Stimulated activated CD8-positive, alpha-beta memory T cell treated with anti-CD3 and anti-CD28 coated beads, Interleukin-7, amount 100 ng/mL, for 1 hour (primary cell): Measurements from ENCODE around the gene APOL2.
"Not testable (repeated sequence)": the region's sequence is repeated elsewhere in the genome, so short reads cannot be mapped to it uniquely, and the experiment has no call there.

Source experiments
- DNase-seq, 2 donors: peaks; one replicate each; pipeline ENCODE4 v3.0.0-alpha.2; 2020; ENCODE audit warnings: low read depth in 2 of 2

APOL2 gene

GRCh38 chr22:36197514-36198146, 41.7 kb downstream of the APOL2 start:
- DNase-seq, result no peak

- no peak for DNase-seq
Measured at GRCh38 chr22:36197065-36197440, 42.3 kb downstream of the APOL2 start.

- DNase-seq, result no peak
Measured at GRCh38 chr22:36196254-36197064, 42.9 kb downstream of the APOL2 start.

- no peak for DNase-seq
Measured at GRCh38 chr22:36194971-36195370, 44.4 kb downstream of the APOL2 start.

- DNase-seq, result no peak
Measured at GRCh38 chr22:36194385-36194784, 44.9 kb downstream of the APOL2 start.

GRCh38 chr22:36193577-36193976, 45.8 kb downstream of the APOL2 start:
- DNase-seq, result no peak

- DNase-seq, result no peak
Measured at GRCh38 chr22:36193171-36193570, 46.2 kb downstream of the APOL2 start.

- no peak for DNase-seq
Measured at GRCh38 chr22:36192542-36192941, 46.8 kb downstream of the APOL2 start.

GRCh38 chr22:36191106-36191836, 48.1 kb downstream of the APOL2 start:
- DNase-seq, result no peak

- not testable (repeated sequence) for DNase-seq
Measured at GRCh38 chr22:36187862-36188261, 51.5 kb downstream of the APOL2 start.

GRCh38 chr22:36185828-36186624, 53.3 kb downstream of the APOL2 start:
- no peak for DNase-seq

GRCh38 chr22:36184433-36185025, 54.8 kb downstream of the APOL2 start:
- no peak for DNase-seq

- no peak for DNase-seq
Measured at GRCh38 chr22:36183446-36183845, 55.9 kb downstream of the APOL2 start.

- no peak for DNase-seq
Measured at GRCh38 chr22:36182857-36183256, 56.5 kb downstream of the APOL2 start.

GRCh38 chr22:36182056-36182455, 57.3 kb downstream of the APOL2 start:
- DNase-seq, result no peak

GRCh38 chr22:36180928-36181327, 58.4 kb downstream of the APOL2 start:
- no peak for DNase-seq

GRCh38 chr22:36180038-36180880, 59.1 kb downstream of the APOL2 start:
- DNase-seq, result peak; percentile 67 to 85

- no peak for DNase-seq
Measured at GRCh38 chr22:36177160-36177559, 62.2 kb downstream of the APOL2 start.
